Lower lobe of right lung (tissue), 2 donors: ENCODE results near the gene BABAM2. TPM values are rescaled to one million over a fixed set of nuclear protein-coding genes. Genes with fewer than 3 reads are reported as not detected.

ENCODE experiments used
- ATAC-seq, 2 donors: fragments of 200-7000 bp; cut with Tn5 transposase; one replicate each; pipeline ENCODE4 v1.9.1; 2020 to 2022; ENCODE audit warnings: mild to moderate bottlenecking in 2 of 2, moderate library complexity in 2 of 2
- DNase-seq: peaks from one replicate; pipeline ENCODE4 v3.0.0-alpha.2; 2020
- H3K27ac ChIP-seq: fragments of 200-600 bp; one replicate; pipeline ENCODE4 v1.8.0; 2022
- H3K27me3 ChIP-seq: fragments of 200-600 bp; one replicate; pipeline ENCODE4 v1.8.0; 2022; ENCODE audit warnings: low read depth
- H3K36me3 ChIP-seq: fragments of 200-600 bp; one replicate; pipeline ENCODE4 v1.8.0; 2022; ENCODE audit warnings: mild to moderate bottlenecking
- H3K4me1 ChIP-seq: fragments of 200-600 bp; one replicate; pipeline ENCODE4 v1.8.0; 2022
- H3K4me3 ChIP-seq: fragments of 200-600 bp; one replicate; pipeline ENCODE4 v1.8.0; 2022; ENCODE audit warnings: mild to moderate bottlenecking
- H3K9me3 ChIP-seq: fragments of 200-600 bp; one replicate; pipeline ENCODE4 v1.8.0; 2022
- intact Hi-C: fragments of 100-400 bp; cut with DNase I; formaldehyde crosslinking; loops from one replicate; pipeline ENCODE4 v1.11.0; 2022
- total RNA-seq: library from RNA; stranded (reverse); fragmentation: NEBNext Ultra II Directional; extraction: Animal tissue kit (Norgen Biotek cat#: 25700); gene quantifications from one replicate; pipeline ENCODE4 v1.2.1, GENCODE V29; 2021
- TF ChIP-seq, protein P1 (sequence below): fragments of 200-600 bp; IDR thresholded peaks from one replicate; pipeline ENCODE4 v1.8.0; 2022; ENCODE audit warnings: antibody characterized with exemption, mild to moderate bottlenecking
- donor health status: DM: no; HTN: yes; CAD: no; lungs with severe emphysema.

Gene BABAM2
- total RNA-seq, 1 donor from 2014 or later, result 39.5 TPM

DNA sequence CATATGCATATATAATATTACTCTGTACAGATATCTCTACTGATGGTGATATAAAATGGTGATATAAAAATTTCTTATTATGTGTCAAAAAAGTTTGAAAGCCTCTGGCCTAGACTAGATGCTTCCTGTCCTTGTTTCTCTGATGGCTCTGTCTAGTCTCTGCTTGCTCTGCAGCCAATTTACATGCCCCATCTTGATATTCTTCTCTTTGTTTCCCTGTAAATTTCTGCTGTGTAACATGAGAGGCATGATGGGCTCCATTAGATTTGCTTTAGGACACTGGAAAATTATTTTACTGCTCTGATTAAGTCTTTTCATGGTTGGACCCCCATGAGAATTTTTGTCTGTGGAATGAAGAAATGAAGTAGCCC is 24.3 kb downstream of the BABAM2 start:
- no peaks in the 10 kb centered on the region for H3K9me3 ChIP-seq
- H3K27me3 ChIP-seq, result no peaks in the 10 kb centered on the region
- H3K27ac ChIP-seq, result peak overlapping the region; percentile 38
- intact Hi-C loops, result no loop called here
- no peak for ATAC-seq
- TF ChIP-seq, protein P1, sequence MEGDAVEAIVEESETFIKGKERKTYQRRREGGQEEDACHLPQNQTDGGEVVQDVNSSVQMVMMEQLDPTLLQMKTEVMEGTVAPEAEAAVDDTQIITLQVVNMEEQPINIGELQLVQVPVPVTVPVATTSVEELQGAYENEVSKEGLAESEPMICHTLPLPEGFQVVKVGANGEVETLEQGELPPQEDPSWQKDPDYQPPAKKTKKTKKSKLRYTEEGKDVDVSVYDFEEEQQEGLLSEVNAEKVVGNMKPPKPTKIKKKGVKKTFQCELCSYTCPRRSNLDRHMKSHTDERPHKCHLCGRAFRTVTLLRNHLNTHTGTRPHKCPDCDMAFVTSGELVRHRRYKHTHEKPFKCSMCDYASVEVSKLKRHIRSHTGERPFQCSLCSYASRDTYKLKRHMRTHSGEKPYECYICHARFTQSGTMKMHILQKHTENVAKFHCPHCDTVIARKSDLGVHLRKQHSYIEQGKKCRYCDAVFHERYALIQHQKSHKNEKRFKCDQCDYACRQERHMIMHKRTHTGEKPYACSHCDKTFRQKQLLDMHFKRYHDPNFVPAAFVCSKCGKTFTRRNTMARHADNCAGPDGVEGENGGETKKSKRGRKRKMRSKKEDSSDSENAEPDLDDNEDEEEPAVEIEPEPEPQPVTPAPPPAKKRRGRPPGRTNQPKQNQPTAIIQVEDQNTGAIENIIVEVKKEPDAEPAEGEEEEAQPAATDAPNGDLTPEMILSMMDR, result no peak
- H3K36me3 ChIP-seq, result no peaks in the 10 kb centered on the region
- no peak for DNase-seq
- H3K4me1 ChIP-seq, result peaks cover 32% of the 10 kb centered on the region
- H3K4me3 ChIP-seq, result no peak overlapping the region

DNA sequence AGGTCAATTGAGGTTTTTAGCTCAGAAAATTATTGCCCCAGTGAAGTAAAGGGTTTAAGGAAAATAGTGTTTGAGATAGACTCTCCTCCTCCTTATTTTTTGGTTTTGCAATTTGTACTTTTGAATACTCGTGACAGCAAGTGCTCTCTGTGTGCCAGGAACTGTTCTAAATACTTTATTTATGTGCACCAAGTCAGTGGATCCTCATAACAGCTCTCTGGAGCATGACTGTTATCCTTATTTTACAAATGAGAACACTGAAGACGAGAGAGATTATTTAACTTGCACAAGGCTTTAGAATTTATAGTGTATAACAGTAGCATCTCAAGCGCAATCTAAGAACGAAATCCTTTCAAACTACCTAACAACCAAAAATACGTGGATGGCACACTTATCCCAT is 24.7 kb downstream of the BABAM2 start:
- H3K4me3 ChIP-seq, result no peak overlapping the region
- no peaks in the 10 kb centered on the region for H3K36me3 ChIP-seq
- H3K27me3 ChIP-seq, result no peaks in the 10 kb centered on the region
- peak overlapping the region; percentile 38 for H3K27ac ChIP-seq
- intact Hi-C loops, result no loop called here
- TF ChIP-seq, protein P1, result no peak
- no peak for DNase-seq
- peak in 1 of 2 donors; percentile 61 for ATAC-seq
- H3K9me3 ChIP-seq, result no peaks in the 10 kb centered on the region
- H3K4me1 ChIP-seq, result peaks cover 36% of the 10 kb centered on the region

DNA sequence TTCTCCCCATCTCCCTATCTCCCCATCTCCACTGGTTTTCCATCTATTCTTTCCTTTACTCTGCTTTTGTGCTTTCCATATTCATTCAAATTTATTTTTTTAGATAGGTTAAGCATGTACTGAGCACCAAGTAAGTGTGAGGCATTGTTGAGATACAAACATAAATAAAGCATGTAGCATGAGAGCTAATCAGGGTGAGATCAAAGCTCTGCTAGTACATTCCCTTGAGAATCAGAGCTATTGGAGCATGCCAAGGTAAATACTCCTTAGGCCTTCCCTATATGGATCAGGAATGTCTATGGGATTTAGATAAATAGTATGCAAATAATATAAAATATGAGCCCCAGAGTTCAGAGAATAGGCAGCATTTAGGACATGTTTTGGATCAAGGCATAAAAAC is 25.3 kb downstream of the BABAM2 start:
- no peaks in the 10 kb centered on the region for H3K36me3 ChIP-seq
- H3K27ac ChIP-seq, result peak overlapping the region; percentile 38
- TF ChIP-seq, protein P1, result no peak
- peaks cover 43% of the 10 kb centered on the region for H3K4me1 ChIP-seq
- intact Hi-C loops, result no loop called here
- H3K4me3 ChIP-seq, result no peak overlapping the region
- no peaks in the 10 kb centered on the region for H3K27me3 ChIP-seq
- ATAC-seq (peak in 1 of 2 donors; percentile 26), DNase-seq (no peak)
- no peaks in the 10 kb centered on the region for H3K9me3 ChIP-seq

DNA sequence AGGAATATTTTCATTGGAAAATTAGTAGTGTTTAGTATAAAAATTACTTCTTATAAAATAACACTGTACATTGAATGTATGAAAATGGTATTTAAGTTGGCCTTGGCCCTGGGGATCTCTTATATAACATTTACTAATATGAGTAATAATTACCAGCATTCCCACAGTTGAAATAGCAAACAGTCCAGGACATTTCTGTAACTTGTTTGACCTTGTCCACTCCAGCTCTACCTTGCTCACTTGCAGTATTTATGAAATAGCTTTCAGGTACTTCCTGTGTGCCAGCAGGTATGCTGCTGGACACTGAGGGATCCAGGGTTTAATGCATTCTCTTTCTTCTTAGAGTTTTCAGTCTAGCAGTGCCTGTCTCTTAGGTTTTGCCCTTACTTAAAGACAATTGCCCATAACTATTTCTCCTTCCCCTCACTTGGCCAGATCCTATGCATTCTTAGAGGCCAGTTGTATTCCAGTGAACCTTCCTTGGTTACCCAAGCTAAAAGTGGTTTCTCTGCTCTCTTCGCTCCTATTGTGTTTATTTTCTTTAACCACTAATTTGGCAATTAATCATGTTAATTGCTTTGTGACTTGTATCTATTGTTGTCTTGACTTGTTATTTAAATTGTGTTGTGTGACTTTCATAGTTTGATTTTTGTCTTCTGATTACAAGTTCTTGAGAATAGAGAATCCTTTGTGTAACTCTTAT is 25.9 kb downstream of the BABAM2 start:
- intact Hi-C loops, result no loop called here
- ATAC-seq (peak; percentile 80 to 90), DNase-seq (no peak)
- H3K9me3 ChIP-seq, result no peaks in the 10 kb centered on the region
- H3K4me1 ChIP-seq, result peaks cover 46% of the 10 kb centered on the region
- H3K36me3 ChIP-seq, result no peaks in the 10 kb centered on the region
- TF ChIP-seq, protein P1, result no peak
- peak overlapping the region; percentile 38 for H3K27ac ChIP-seq
- no peaks in the 10 kb centered on the region for H3K27me3 ChIP-seq
- no peak overlapping the region for H3K4me3 ChIP-seq

DNA sequence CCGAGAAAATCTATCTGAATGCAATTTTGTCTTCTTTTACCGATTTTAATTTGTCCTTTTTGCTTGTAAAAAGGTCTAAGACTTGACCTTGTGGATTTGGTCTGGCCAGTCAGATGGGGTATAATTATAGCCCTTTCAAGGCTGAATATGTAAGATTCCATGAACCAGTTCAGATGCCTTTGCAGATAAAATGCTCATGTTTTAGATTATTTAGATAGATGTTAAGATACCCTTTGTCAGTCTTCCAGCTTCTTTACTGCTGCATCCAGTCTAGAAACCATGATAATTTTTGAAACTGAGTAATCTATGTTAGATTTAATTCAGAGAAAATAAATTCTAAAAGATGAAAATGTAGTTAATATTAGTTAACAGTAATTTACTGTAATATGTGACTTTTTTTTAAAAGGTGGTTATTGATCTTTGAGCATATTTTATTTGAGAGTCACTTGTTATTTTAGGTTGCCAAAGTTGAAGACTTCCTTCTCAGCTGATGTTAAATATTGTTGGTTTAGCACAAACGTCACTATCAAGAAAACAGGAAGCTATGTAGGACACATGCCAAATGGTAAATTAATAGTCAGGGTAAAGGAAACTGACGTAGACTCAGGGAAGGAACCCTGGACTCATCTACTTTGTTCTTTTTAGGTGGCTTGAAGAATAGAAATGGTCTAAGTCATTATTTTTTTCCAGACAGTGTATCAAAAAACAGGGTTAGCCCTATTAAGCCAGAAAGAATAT is 29.8 kb downstream of the BABAM2 start:
- no peak overlapping the region for H3K4me3 ChIP-seq
- DNase-seq (no peak), ATAC-seq (peak; percentile 78 to 85)
- H3K9me3 ChIP-seq, result no peaks in the 10 kb centered on the region
- TF ChIP-seq, protein P1, result no peak
- peaks cover 34% of the 10 kb centered on the region for H3K4me1 ChIP-seq
- intact Hi-C loops, result no loop called here
- H3K36me3 ChIP-seq, result no peaks in the 10 kb centered on the region
- no peaks in the 10 kb centered on the region for H3K27me3 ChIP-seq
- H3K27ac ChIP-seq, result peak overlapping the region; percentile 59
